Measurements from ENCODE around the gene PRRC2B.

PRRC2B gene

DNA sequence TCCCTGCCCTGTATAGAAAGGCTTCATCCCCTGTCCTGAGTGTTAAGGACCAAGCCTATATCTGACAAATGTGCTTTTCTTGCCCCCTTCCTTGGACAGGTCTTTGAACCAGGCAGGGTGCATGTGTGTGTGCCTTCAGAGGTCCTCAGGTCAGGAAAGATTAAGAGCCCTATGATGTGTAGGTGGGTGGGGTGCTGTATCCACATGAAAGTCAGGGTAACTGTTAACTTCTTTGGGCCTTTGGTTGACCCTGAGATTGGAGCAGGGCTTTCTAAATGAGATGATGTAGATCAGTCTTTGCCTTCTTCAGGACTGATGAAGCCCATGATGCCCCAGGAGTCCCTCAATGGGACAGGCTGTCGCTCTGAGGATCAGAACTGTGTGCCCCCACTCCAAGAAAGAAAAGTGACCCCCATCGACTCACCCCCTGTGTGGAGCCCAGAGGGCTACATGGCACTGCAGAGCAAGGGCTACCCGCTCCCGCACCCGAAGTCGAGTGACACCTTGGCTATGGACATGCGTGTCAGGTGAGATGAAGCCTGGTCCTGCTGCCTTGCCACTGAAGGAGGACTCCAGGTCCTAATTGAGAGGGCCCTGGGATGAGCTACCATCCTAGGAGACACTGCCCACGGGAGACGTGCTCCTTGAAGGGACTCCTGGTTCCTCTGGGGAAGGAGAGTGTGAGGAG, 79.5 kb downstream of the PRRC2B start:
- H3K4me3 ChIP-seq (ENCODE audit: low read length) = no peak overlapping the region
- TF ChIP-seq ZNF274 (IDR thresholded peaks at IDR 0.05; ENCODE audit: low read depth, low read length) = no peak

DNA sequence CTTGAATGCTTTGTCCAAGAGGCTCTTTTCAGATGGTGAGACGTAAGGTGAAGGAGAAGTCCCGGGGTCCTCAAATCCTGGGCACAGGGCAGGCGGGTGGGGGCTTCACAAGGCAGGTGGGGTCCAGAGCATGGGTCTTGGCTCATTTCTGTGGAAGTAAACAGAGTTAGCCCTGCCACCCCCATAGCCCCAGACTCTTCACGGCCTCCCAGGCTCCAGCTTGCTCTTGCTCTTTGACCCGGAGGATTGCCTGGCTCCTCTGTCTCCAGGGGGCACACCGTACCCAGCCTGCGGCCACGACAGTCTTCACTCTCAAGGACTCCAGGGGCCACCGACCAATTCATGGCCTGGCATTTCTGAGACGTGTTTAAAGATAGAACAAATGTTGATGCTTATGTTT, 80.0 kb downstream of the PRRC2B start:
- no peak overlapping the region for H3K4me3 ChIP-seq (ENCODE audit: low read length)
- TF ChIP-seq ZNF274 (IDR thresholded peaks at IDR 0.05; ENCODE audit: low read depth, low read length) = no peak

DNA sequence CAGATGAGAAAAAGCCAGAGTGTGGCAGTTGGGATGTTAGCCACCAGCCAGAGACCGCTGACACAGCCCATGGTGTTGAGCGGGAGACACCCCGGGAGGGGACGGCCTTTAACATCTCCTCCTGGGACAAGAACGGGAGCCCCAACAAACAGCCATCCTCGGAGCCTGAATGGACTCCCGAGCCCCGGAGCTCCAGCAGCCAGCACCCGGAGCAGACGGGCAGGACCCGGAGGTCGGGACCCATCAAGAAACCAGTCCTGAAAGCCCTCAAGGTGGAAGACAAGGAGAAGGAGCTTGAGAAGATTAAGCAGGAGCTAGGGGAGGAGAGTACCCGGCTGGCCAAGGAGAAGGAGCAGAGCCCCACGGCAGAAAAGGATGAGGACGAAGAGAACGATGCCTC, 80.8 kb downstream of the PRRC2B start:
- H3K4me3 ChIP-seq (ENCODE audit: low read length) = no peak overlapping the region
- no peak for TF ChIP-seq ZNF274 (IDR thresholded peaks at IDR 0.05; ENCODE audit: low read depth, low read length)

DNA sequence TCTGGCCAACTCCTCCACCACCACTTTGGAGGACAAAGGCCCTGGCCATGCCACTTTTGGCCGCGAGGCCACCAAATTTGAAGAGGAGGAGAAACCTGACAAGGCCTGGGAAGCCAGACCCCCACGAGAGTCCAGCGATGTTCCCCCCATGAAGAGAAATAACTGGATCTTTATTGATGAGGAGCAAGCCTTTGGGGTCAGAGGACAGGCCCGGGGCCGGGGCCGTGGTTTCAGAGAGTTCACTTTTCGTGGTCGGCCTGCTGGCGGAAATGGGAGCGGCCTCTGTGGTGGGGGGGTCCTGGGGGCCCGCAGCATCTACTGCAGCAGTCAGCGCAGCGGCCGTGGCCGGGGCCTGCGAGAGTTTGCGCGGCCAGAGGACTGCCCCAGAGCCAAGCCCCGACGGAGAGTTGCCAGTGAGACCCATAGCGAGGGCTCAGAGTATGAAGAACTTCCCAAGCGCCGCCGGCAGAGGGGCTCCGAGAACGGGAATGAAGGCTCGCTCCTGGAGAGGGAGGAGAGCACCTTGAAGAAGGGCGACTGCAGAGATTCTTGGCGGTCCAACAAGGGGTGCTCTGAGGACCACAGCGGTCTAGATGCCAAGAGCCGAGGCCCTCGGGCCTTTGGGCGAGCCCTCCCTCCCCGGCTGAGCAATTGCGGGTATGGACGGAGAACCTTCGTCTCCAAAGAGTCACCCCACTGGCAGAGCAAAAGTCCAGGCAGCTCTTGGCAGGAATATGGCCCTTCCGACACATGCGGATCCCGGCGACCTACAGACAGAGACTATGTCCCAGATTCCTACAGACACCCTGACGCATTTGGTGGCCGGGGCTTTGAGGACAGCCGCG, 81.4 kb downstream of the PRRC2B start:
- H3K4me3 ChIP-seq (ENCODE audit: low read length) = no peak overlapping the region
- no peak for TF ChIP-seq ZNF274 (IDR thresholded peaks at IDR 0.05; ENCODE audit: low read depth, low read length)

DNA sequence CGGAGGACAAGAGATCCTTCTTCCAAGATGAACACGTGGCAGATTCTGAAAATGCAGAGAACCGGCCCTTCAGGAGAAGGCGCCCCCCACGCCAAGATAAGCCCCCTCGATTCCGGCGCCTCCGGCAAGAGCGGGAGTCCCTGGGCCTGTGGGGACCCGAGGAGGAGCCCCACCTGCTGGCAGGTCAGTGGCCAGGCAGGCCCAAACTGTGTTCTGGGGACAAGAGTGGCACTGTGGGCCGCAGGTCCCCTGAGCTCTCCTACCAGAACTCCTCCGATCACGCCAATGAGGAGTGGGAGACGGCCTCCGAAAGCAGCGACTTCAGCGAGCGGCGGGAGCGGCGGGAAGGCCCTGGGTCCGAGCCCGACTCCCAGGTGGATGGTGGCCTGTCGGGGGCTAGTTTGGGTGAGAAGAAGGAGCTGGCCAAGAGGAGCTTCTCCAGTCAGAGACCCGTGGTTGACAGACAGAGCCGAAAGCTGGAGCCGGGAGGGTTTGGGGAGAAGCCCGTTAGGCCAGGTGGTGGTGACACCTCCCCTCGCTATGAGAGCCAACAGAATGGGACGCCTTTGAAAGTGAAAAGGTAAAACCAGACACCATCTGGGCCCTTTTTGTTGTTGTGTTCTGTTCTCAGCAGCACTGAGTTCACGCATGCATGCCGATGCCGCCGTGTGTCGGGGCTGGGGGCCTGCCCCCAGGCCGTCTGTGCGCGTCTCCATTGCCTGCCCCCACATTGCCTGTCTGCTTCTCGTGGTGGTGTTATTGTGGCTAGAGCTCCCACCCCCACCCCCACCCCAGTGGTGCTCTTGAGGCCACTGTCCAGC, 82.3 kb downstream of the PRRC2B start:
- H3K4me3 ChIP-seq (ENCODE audit: low read length) = no peak overlapping the region
- TF ChIP-seq ZNF274 (IDR thresholded peaks at IDR 0.05; ENCODE audit: low read depth, low read length) = no peak

DNA sequence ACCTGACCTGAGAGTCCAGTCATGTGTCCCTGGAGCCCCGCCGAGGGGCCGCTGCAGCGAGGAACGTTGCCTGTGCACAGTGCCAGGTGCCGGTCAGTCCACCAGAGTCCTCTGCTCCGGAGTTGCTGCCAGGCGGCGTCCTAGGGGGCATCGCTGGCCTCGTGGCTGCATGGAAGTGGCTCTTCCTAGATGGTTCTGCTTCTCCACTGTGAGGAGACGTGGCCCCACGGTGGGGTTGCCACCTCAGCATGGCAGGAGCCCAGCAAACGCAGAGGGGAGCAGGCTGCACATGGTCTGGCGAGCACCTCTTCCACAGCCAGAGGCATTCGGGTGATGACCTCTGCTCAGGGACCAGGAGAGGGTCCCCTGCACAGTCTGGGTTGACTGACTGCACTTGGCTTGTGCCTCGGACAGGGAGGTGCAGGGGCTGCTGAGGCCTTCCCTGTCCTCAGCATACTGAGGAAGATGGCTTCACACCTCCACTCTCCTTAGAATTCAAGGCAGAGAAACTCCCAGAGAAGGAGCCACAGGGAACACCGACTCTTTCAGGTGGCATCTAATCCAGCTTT, 83.0 kb downstream of the PRRC2B start:
- TF ChIP-seq ZNF274 (IDR thresholded peaks at IDR 0.05; ENCODE audit: low read depth, low read length) = no peak
- H3K4me3 ChIP-seq (ENCODE audit: low read length) = no peak overlapping the region

DNA sequence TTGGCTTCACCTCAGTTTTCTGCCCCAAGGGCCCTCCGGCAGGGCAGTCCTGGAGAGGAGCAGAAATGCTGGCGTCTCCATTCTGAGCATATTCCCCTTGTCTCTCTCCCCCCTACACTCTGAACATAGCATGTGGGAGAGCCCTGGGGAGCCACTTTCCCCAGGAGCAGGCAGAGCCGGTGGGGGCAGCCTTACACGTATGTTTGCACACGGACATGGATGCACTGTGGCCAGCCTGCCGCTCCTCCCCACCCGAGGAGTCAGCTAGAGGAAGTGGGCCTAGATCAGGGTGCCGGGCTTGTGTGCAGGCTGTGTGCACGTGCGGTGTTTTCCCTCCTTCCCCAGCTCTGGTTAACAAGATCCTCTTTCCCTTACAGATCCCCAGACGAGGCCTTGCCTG, 83.5 kb downstream of the PRRC2B start:
- no peak for TF ChIP-seq ZNF274 (IDR thresholded peaks at IDR 0.05; ENCODE audit: low read depth, low read length)
- no peak overlapping the region for H3K4me3 ChIP-seq (ENCODE audit: low read length)

DNA sequence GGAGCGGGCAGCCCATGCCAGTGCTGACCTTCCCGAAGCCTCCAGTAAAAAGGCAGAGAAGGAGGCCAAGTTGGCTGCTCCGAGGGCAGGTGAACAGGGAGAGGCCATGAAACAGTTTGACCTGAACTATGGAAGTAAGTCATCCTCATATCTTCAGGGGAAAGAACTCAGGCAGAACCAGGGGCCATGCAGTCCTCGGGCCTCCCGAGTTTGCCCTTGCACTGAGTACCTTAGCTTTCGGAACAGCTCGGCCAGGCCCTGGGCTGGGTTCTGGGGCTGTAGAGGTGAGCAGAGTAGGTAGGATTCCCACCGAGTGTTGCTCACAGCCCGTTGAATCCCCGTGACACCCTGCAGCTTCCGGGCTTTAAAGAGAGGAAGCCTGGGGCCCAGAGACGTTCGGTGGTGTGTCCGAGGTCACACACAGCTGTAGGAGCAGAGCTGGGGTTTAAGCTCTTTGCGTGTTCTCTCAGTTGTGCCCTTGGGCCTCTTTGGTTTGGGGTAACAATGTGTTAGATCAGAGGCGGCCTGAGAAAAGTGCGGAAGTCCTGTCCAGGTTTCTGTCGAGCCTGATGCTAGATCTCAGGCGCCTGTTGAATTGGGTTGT, 84.0 kb downstream of the PRRC2B start:
- H3K4me3 ChIP-seq (ENCODE audit: low read length) = no peak overlapping the region
- no peak for TF ChIP-seq ZNF274 (IDR thresholded peaks at IDR 0.05; ENCODE audit: low read depth, low read length)

DNA sequence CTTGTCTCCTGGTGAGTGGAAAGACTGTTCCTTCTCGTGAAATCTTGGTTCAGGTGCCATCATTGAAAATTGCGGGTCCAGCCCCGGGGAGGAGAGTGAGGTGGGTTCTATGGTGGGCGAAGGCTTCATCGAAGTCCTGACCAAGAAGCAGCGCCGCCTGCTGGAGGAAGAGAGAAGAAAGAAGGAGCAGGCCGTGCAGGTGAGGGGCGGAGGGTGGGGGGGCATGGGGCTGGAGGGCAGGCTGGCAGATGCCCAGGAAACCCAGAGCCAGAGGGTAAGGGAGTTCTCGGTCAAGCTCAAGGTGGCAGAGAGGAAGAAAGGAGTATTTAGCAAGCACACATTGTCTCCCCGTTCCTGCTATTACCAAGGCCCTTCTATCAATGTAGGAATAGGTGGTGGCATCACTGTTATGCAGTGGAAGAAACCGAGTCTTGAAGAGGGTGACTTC, 84.6 kb downstream of the PRRC2B start:
- no peak for TF ChIP-seq ZNF274 (IDR thresholded peaks at IDR 0.05; ENCODE audit: low read depth, low read length)
- no peak overlapping the region for H3K4me3 ChIP-seq (ENCODE audit: low read length)

DNA sequence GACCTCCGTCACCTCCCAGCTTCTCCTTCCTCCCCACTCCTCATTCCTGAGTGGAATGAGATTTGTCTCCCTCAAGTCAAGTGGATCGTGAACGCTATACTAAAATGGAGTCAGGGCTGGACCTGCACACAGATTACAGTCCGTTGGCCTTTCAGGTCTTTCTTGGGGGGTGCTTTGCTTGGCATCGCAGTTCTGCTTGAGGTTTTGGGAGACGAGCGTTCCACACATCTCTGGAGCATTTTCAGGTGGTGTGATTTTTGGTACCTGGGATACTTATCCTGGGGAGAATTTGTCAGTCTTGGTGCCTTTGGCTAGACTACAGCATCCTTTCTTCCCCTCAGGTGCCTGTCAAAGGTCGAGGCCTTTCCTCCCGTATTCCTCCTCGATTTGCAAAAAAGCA, 85.0 kb downstream of the PRRC2B start:
- H3K4me3 ChIP-seq (ENCODE audit: low read length) = no peak overlapping the region
- no peak for TF ChIP-seq ZNF274 (IDR thresholded peaks at IDR 0.05; ENCODE audit: low read depth, low read length)

DNA sequence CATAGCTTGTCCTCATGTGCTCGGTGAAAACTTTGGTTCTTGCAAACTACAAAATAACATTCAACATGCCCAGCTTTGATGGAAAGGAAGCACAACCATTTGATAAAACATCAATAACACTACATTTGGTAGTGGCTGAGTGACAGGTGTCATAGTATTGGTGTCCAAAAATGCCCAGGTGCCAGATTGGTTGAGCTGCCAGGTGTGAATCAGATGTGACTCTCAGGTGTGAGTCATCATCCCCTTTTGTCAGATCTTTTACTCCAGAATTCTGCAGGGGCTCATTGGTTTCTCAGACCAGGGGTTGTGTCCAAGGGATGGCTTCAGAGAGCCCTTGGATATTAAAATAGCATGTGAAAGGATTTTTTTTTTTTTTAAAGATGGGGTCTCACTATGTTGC, 86.4 kb downstream of the PRRC2B start:
- H3K4me3 ChIP-seq (ENCODE audit: low read length) = no peak overlapping the region

DNA sequence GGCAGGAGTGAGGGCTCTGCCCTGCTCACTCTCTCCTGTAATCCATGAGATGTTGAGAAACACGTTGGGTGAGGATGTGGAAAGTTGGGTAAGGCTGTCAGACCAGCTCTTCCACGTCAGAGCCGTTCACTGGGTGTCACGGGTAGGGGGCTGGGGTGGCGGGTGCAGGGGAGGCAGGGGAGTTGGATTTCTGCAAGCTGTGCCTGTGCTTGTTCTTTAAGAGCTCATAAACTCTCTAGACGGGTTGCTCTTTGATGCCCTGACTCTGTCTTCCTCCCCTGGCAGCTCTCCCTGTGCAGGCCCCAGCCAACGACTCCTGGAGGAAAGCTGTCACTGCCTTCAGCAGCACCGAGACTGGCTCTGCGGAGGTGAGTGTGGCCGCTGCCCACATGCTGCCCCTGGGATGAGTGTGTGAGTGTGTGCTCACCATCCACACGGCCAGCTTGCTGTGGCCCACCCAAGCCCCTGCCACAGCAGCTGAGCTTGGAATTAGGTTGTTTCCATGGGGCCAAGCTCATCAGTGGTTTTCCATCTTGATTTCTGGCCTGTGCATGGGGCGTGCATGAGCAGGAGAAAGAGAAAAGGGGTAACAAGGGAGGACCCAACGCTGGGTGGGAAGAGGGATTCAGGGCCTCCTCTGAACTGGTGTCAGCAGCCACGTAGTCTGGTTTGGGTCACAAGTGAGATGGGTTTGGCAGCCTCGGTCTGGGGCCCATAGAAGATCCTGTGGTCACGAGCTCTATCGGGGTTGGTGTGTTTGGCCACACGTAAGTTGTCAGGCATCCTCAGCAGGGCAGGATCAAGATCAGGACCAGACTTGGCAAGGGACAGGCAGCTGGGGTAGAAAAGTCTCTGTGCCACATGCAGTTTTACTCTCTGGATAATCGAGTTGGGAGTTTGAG, 87.8 kb downstream of the PRRC2B start:
- TF ChIP-seq ZNF274 (IDR thresholded peaks at IDR 0.05; ENCODE audit: low read depth, low read length) = no peak
- no peak overlapping the region for H3K4me3 ChIP-seq (ENCODE audit: low read length)

More for the DNA sequence above, 86.4 kb downstream of the PRRC2B start:
- no peak for TF ChIP-seq ZNF274 (IDR thresholded peaks at IDR 0.05; ENCODE audit: low read depth, low read length)

Data from GM08714 (cell line).